Measurements from ENCODE around the gene MMP27.

MMP27 gene

DNA sequence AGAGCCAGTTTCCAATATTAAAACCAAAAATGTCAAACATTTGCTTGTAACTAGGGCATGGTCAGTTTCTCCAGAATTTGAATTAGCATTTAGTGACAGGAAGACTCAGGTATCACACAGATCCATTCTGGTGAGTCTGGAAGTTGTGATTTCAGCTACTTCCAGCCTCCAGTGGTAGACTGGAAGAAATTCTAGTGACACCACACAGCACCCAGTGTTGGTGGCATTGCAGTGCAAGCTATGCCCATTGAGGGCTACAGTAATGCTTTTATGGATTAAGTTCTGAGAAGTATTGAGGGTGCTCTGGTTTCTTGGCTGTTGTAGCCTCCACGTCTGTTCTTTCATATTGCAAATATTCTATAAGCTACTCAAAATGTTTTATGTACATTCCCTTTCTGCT is 49.0 kb downstream of the MMP27 start:
- no peak for TF ChIP-seq CTCF (IDR thresholded peaks at IDR 0.05)
- Histone ChIP-seq H3K4me3 (no peak overlapping the region), H3K27ac (no peak overlapping the region), H3K4me1 (no peaks in the 10 kb centered on the region), H3K36me3 (no peaks in the 10 kb centered on the region), H3K27me3 (no peaks in the 10 kb centered on the region), H3K9me3 (no peaks in the 10 kb centered on the region)
- DNase-seq, result no peak
- intact Hi-C loops (cut with DNase I; ENCODE audit: low total_unique reads), result no loop called here

- Histone ChIP-seq H3K27ac (no peak overlapping the region), H3K4me1 (no peaks in the 10 kb centered on the region), H3K4me3 (no peak overlapping the region), H3K9me3 (no peaks in the 10 kb centered on the region), H3K27me3 (no peaks in the 10 kb centered on the region), H3K36me3 (no peaks in the 10 kb centered on the region)
- no peak for TF ChIP-seq CTCF (IDR thresholded peaks at IDR 0.05)
- intact Hi-C loops (cut with DNase I; ENCODE audit: low total_unique reads), result no loop called here
- DNase-seq, result no peak
Measured at GRCh38 chr11:102655547-102655946, 50.0 kb downstream of the MMP27 start.

DNA sequence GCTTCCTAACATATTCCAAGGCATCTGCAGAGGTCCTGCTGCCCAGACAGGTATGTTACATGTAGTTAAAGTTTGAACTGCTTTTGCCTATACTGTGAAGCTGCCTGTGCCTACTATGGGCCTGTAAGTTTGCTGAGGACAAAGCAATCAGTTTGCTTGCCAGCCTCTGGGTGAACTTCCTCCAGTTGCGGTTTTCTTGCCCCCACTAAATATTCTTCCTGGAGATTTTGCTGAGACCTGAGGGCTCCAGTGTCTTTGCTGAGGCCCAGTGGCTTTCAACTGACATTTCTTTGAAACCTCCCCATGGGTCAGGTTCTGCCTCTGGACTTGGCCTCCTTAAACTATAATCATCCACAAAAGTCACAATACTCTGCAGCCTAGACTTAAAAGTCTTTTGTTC is 50.8 kb downstream of the MMP27 start:
- intact Hi-C loops (cut with DNase I; ENCODE audit: low total_unique reads), result no loop called here
- no peak for TF ChIP-seq CTCF (IDR thresholded peaks at IDR 0.05)
- no peaks in the 10 kb centered on the region for H3K27me3 ChIP-seq
- H3K4me1 ChIP-seq, result no peaks in the 10 kb centered on the region
- H3K9me3 ChIP-seq, result no peaks in the 10 kb centered on the region
- H3K27ac ChIP-seq, result no peak overlapping the region
- no peak overlapping the region for H3K4me3 ChIP-seq
- H3K36me3 ChIP-seq, result no peaks in the 10 kb centered on the region
- DNase-seq, result no peak

DNA sequence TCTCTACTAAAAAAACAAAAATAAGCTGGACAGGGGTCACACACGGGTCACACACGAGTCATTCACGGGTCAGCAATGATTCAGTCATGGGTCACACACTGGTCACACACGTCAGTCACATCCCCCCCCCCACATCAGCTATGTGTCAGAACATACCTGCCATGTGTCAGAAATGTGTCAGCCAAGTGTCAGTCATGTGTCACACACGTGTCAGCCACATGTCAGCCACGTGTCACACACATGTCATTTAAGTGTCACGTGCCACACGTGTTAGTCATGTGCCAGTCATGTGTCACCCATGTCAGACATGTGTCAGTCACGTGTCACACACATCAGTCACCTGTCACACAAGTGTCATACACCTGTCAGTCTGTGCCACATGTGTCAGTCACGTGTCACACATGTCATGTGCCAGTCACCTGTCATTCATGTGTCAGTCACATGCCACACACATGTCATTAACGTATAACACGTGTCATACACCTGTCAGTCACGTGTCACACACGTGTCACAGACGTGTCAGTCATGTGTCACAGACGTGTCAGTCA is 51.8 kb downstream of the MMP27 start:
- Histone ChIP-seq H3K27ac (no peak overlapping the region), H3K4me1 (no peaks in the 10 kb centered on the region), H3K27me3 (no peaks in the 10 kb centered on the region), H3K9me3 (no peaks in the 10 kb centered on the region), H3K4me3 (no peak overlapping the region), H3K36me3 (no peaks in the 10 kb centered on the region)
- DNase-seq, result no peak
- intact Hi-C loops (cut with DNase I; ENCODE audit: low total_unique reads), result no loop called here
- TF ChIP-seq CTCF (IDR thresholded peaks at IDR 0.05), result no peak

GRCh38 chr11:102647430-102647829 is 58.1 kb downstream of the MMP27 start:
- Histone ChIP-seq H3K9me3 (no peaks in the 10 kb centered on the region), H3K4me3 (no peak overlapping the region), H3K27ac (no peak overlapping the region), H3K4me1 (no peaks in the 10 kb centered on the region), H3K27me3 (no peaks in the 10 kb centered on the region), H3K36me3 (no peaks in the 10 kb centered on the region)
- DNase-seq, result no peak
- intact Hi-C loops (cut with DNase I; ENCODE audit: low total_unique reads), result no loop called here
- TF ChIP-seq CTCF (IDR thresholded peaks at IDR 0.05), result no peak

GRCh38 chr11:102643941-102644340 is 61.6 kb downstream of the MMP27 start:
- no peaks in the 10 kb centered on the region for H3K9me3 ChIP-seq
- intact Hi-C loops (cut with DNase I; ENCODE audit: low total_unique reads), result no loop called here
- H3K36me3 ChIP-seq, result no peaks in the 10 kb centered on the region
- H3K27me3 ChIP-seq, result no peaks in the 10 kb centered on the region
- no peak for DNase-seq
- no peak for TF ChIP-seq CTCF (IDR thresholded peaks at IDR 0.05)
- H3K4me1 ChIP-seq, result no peaks in the 10 kb centered on the region
- no peak overlapping the region for H3K27ac ChIP-seq
- H3K4me3 ChIP-seq, result no peak overlapping the region

Data from tibial artery (tissue), 4 donors.